ENCODE measurements around the gene ZNF689. TPM values are rescaled to one million over a fixed set of nuclear protein-coding genes. Genes with fewer than 3 reads are reported as not detected.
A peak's percentile ranks its signal among the peaks of the same experiment; 100 is the strongest.

ZNF689 gene
- total and polyA plus RNA-seq, 2 of the 13 experiments (the other 11 are each of a cell fraction or from before 2014, with no cell fraction given), result 9.7 to 19.5 TPM

- no peak for TF ChIP-seq JDP2 (CRISPR knock-in tag; IDR thresholded peaks at IDR 0.05; ENCODE audit: borderline replicate concordance)
- no peak for TF ChIP-seq SOX6 (IDR thresholded peaks at IDR 0.05)
- peak; percentile 80 for TF ChIP-seq SOX6 (CRISPR knock-in tag; IDR thresholded peaks at IDR 0.05)
- TF ChIP-seq SALL1 (CRISPR knock-in tag; IDR thresholded peaks at IDR 0.05), result peak; percentile 79
- TF ChIP-seq ZNF775 (CRISPR knock-in tag; IDR thresholded peaks at IDR 0.05; ENCODE audit: borderline replicate concordance), result peak; percentile 43; the same call in 1 of the 2 replicates
- no peak for TF ChIP-seq JARID2 (CRISPR knock-in tag; IDR thresholded peaks at IDR 0.05; ENCODE audit: insufficient replicate concordance)
- no peak for TF ChIP-seq ZNF101 (CRISPR knock-in tag; IDR thresholded peaks at IDR 0.05; ENCODE audit: borderline replicate concordance, low read depth)
- TF ChIP-seq MYC (CRISPR knock-in tag; IDR thresholded peaks at IDR 0.05; ENCODE audit: borderline replicate concordance), result peak; percentile 74
- peak; percentile 65 for TF ChIP-seq NR0B2 (CRISPR knock-in tag; IDR thresholded peaks at IDR 0.05)
- TF ChIP-seq ZNF230 (CRISPR knock-in tag; IDR thresholded peaks at IDR 0.05), result 0 out of 2 replicates have a peak, but pooled peaks have one; percentile 16
- TF ChIP-seq ZNF337 (CRISPR knock-in tag; IDR thresholded peaks at IDR 0.05; ENCODE audit: borderline replicate concordance, low read depth), result no peak
- 0 out of 2 replicates have a peak, but pooled peaks have one; percentile 10 for TF ChIP-seq DNMT1 (CRISPR knock-in tag; IDR thresholded peaks at IDR 0.05)
- TF ChIP-seq ZNF446 (CRISPR knock-in tag; IDR thresholded peaks at IDR 0.05), result no peak; the same call in 1 of the 2 replicates
- TF ChIP-seq SMC3 (IDR thresholded peaks at IDR 0.05; ENCODE audit: low read length), result no peak
- TF ChIP-seq HMG20B (CRISPR knock-in tag; conservative IDR thresholded peaks at IDR 0.05), result no peak
- TF ChIP-seq ZNF207 (IDR thresholded peaks at IDR 0.05; ENCODE audit: borderline replicate concordance), result no peak
- TF ChIP-seq TFAP4 (IDR thresholded peaks at IDR 0.05; ENCODE audit: borderline replicate concordance, low read depth), result peak; percentile 39; the same call in 1 of the 2 replicates
- TF ChIP-seq BRD4 (CRISPR knock-in tag; IDR thresholded peaks at IDR 0.05), result no peak
- TF ChIP-seq PAWR (CRISPR knock-in tag; IDR thresholded peaks at IDR 0.05; ENCODE audit: borderline replicate concordance), result no peak
- peak; percentile 11; the same call in 1 of the 2 replicates for TF ChIP-seq SIX4 (CRISPR knock-in tag; IDR thresholded peaks at IDR 0.05)
- peak; percentile 42 for TF ChIP-seq HCFC1 (IDR thresholded peaks at IDR 0.05; ENCODE audit: low read depth, low read length)
- peak; percentile 97 for TF ChIP-seq THAP9 (CRISPR knock-in tag; IDR thresholded peaks at IDR 0.05; ENCODE audit: borderline replicate concordance)
- peak in 1 of 2 experiments; percentile 5; a peak in 1 of 4 replicates for TF ChIP-seq ATF4 (CRISPR knock-in tag; IDR thresholded peaks at IDR 0.05)
- peak; percentile 65; the same call in 1 of the 2 replicates for TF ChIP-seq POLR2AphosphoS2 (IDR thresholded peaks at IDR 0.05; ENCODE audit: low read depth, low read length)
- peak; percentile 35 for TF ChIP-seq ZNF883 (CRISPR knock-in tag; IDR thresholded peaks at IDR 0.05; ENCODE audit: not compliant biosample characterization)
Observed at GRCh38 chr16:30657866-30658730, 47.9 kb upstream of the ZNF689 start, which contains the start of gene FBRS (continued).

Data from HepG2 (cell line).